Measurements from ENCODE around the gene MAGEA2B. TPM values are rescaled to one million over a fixed set of nuclear protein-coding genes. Genes with fewer than 3 reads are reported as not detected.
"Not testable (repeated sequence)": the region's sequence is repeated elsewhere in the genome, so short reads cannot be mapped to it uniquely, and the experiment has no call there.

The MAGEA2B gene
- total and polyA plus RNA-seq, 4 donors = not detected

DNA sequence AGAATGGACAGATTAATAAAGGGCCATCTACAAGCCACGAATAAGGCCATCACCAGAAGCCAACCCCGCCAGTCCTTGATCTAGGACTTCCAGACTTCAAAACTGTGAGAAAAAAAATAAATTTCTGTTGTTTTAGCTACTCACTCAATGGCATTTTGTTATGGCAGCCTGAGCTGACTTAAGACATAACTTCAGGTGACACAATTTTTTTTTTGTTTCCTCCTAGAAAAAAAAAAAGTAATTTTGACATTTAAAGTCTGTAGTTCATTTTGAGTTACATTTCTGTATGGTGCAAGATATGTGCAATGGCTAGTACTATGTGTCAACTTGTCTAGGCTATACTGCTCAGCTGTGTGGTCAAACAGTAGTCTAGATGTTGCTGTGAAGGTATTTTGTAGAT lies 44.5 kb downstream of the MAGEA2B start, which contains the start of gene CSAG3:
TSS of gene CSAG3 (plus strand) at position 301 of the 400 bp plus-strand sequence.
- not testable (repeated sequence) for H3K27me3 ChIP-seq (ENCODE audit: control insufficient read depth, insufficient read depth, low read length); H3K4me3 ChIP-seq (ENCODE audit: low read depth, low read length); H3K9me3 ChIP-seq (ENCODE audit: control insufficient read depth, insufficient read depth, low read length); H3K4me1 ChIP-seq (ENCODE audit: control insufficient read depth, insufficient read depth, low read length); H3K27ac ChIP-seq (ENCODE audit: low read depth, low read length); H3K36me3 ChIP-seq (ENCODE audit: control insufficient read depth, insufficient read depth, low read length); DNase-seq (ENCODE audit: low read depth in 4 of 6, low spot score in 6 of 6)
- WGBS (ENCODE audit: insufficient coverage) = no CpG with 5 or more reads among the region's 2 CpGs

DNA sequence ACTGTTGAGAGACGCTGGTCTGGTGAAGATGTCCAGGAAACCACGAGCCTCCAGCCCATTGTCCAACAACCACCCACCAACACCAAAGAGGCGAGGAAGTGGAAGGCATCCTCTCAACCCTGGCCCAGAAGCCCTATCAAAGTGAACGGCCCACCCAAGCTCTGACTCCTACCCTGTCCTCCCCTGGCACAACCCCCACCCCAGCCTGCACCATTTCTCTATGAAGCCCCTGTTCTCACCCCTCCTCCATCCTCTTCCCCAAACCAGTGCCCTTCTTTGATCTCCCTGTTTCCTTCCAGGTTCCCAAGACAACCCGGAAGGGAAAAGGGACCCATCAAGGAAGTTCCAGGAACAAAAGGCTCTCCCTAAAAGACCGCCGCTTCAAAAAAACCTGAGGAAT lies 45.1 kb downstream of the MAGEA2B start:
- not testable (repeated sequence) for H3K27ac ChIP-seq (ENCODE audit: low read depth, low read length); H3K9me3 ChIP-seq (ENCODE audit: control insufficient read depth, insufficient read depth, low read length); H3K36me3 ChIP-seq (ENCODE audit: control insufficient read depth, insufficient read depth, low read length); H3K27me3 ChIP-seq (ENCODE audit: control insufficient read depth, insufficient read depth, low read length); H3K4me1 ChIP-seq (ENCODE audit: control insufficient read depth, insufficient read depth, low read length); DNase-seq (ENCODE audit: low read depth in 4 of 6, low spot score in 6 of 6); H3K4me3 ChIP-seq (ENCODE audit: low read depth, low read length)
- no CpG with 5 or more reads among the region's 7 CpGs for WGBS (ENCODE audit: insufficient coverage)

DNA sequence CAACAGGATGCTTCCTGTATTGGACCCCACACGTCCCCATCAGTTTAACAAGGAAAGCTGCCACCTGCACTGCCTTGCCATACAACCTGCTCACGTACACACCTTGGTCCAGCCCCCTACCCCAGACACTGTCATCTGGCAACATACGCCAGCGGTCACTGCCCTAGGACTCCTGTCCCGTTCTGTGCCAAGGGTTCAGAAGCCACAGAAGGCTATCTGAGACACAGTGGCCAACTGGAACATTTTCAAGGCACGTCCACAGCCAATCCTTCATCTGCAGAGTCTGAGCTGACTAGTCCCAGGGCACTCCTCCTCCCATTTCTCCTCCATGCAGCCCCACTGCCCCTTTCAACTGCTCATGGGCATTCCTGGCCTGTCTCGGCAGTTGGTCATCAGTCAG lies 47.2 kb downstream of the MAGEA2B start:
- not testable (repeated sequence) for H3K36me3 ChIP-seq (ENCODE audit: control insufficient read depth, insufficient read depth, low read length); H3K4me1 ChIP-seq (ENCODE audit: control insufficient read depth, insufficient read depth, low read length); H3K27ac ChIP-seq (ENCODE audit: low read depth, low read length); H3K4me3 ChIP-seq (ENCODE audit: low read depth, low read length); H3K27me3 ChIP-seq (ENCODE audit: control insufficient read depth, insufficient read depth, low read length); H3K9me3 ChIP-seq (ENCODE audit: control insufficient read depth, insufficient read depth, low read length); DNase-seq (ENCODE audit: low read depth in 4 of 6, low spot score in 6 of 6)
- no CpG with 5 or more reads among the region's 7 CpGs for WGBS (ENCODE audit: insufficient coverage)

DNA sequence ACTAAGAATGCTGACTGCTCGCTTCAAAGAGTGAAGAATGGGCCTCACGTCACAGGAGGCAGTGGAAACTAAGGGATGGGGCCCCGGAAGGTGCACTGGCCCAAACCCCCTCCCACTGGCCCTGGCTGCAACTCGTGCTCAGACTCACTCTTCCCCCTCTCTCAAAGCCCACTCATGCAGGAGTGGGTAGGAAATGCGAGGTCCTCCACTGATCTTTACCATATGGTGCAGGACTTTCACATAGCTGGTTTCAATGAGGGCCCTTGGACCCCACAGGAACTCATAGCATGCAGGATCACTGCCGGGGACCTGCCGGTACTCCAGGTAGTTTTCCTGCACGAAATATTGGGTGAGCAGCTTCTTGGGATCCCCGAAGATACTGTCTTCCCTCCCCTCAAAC lies 52.1 kb downstream of the MAGEA2B start:
- not testable (repeated sequence) for DNase-seq (ENCODE audit: low read depth in 4 of 6, low spot score in 6 of 6); H3K36me3 ChIP-seq (ENCODE audit: control insufficient read depth, insufficient read depth, low read length); H3K27ac ChIP-seq (ENCODE audit: low read depth, low read length); H3K4me3 ChIP-seq (ENCODE audit: low read depth, low read length); H3K27me3 ChIP-seq (ENCODE audit: control insufficient read depth, insufficient read depth, low read length); H3K4me1 ChIP-seq (ENCODE audit: control insufficient read depth, insufficient read depth, low read length); H3K9me3 ChIP-seq (ENCODE audit: control insufficient read depth, insufficient read depth, low read length)
- 77% methylated on average over 5 of the region's 9 CpGs for WGBS (ENCODE audit: insufficient coverage)

Other genes with a start within 250 kb of the MAGEA2B start
- 10 to 100 TPM in 1 of 2 donors, 1 to 10 TPM in 1; 6.4 to 25.4 TPM for gene GABRQ, start 76.7 kb upstream of the MAGEA2B start, total RNA-seq
- gene GABRQ, start 76.7 kb upstream of the MAGEA2B start, polyA plus RNA-seq (ENCODE audit: insufficient read length in 2 of 2) = 10 to 100 TPM; 15.3 to 19.6 TPM
- gene MAGEA3, start 15.8 kb upstream of the MAGEA2B start, total RNA-seq = not detected
- gene MAGEA3, start 15.8 kb upstream of the MAGEA2B start, polyA plus RNA-seq (ENCODE audit: insufficient read length in 2 of 2) = not detected
- not detected for gene CSAG2, start 5.4 kb upstream of the MAGEA2B start, total RNA-seq
- gene CSAG2, start 5.4 kb upstream of the MAGEA2B start, polyA plus RNA-seq (ENCODE audit: insufficient read length in 2 of 2) = not detected
- under 1 TPM in 1 of 2 donors, not detected in 1; 0.33 TPM for gene CSAG1, start 19.1 kb downstream of the MAGEA2B start, total RNA-seq
- gene CSAG1, start 19.1 kb downstream of the MAGEA2B start, polyA plus RNA-seq (ENCODE audit: insufficient read length in 2 of 2) = not detected
- gene MAGEA12, start 19.1 kb downstream of the MAGEA2B start, total RNA-seq = not detected
- gene MAGEA12, start 19.1 kb downstream of the MAGEA2B start, polyA plus RNA-seq (ENCODE audit: insufficient read length in 2 of 2) = under 1 TPM in 1 of 2 donors, not detected in 1; 0.12 TPM
- gene MAGEA2, start 39.2 kb downstream of the MAGEA2B start, total RNA-seq = not detected
- not detected for gene MAGEA2, start 39.2 kb downstream of the MAGEA2B start, polyA plus RNA-seq (ENCODE audit: insufficient read length in 2 of 2)
- not detected for gene CSAG3, start 44.6 kb downstream of the MAGEA2B start, total RNA-seq
- gene CSAG3, start 44.6 kb downstream of the MAGEA2B start, polyA plus RNA-seq (ENCODE audit: insufficient read length in 2 of 2) = not detected
- not detected for gene MAGEA6, start 55.1 kb downstream of the MAGEA2B start, total RNA-seq
- gene MAGEA6, start 55.1 kb downstream of the MAGEA2B start, polyA plus RNA-seq (ENCODE audit: insufficient read length in 2 of 2) = not detected
- gene CETN2, start 116.1 kb downstream of the MAGEA2B start, total RNA-seq = 100 to 1,000 TPM in 1 of 2 donors, 10 to 100 TPM in 1; 34.1 to 129 TPM
- 10 to 100 TPM; 77.5 to 99.1 TPM for gene CETN2, start 116.1 kb downstream of the MAGEA2B start, polyA plus RNA-seq (ENCODE audit: insufficient read length in 2 of 2)
- 10 to 100 TPM; 18.0 to 19.1 TPM for gene NSDHL, start 116.4 kb downstream of the MAGEA2B start, total RNA-seq
- 10 to 100 TPM; 38.4 to 49.5 TPM for gene NSDHL, start 116.4 kb downstream of the MAGEA2B start, polyA plus RNA-seq (ENCODE audit: insufficient read length in 2 of 2)
- gene ZNF185, start 183.4 kb downstream of the MAGEA2B start, total RNA-seq = 1 to 10 TPM; 3.7 to 8.9 TPM
- 1 to 10 TPM; 6.4 to 8.5 TPM for gene ZNF185, start 183.4 kb downstream of the MAGEA2B start, polyA plus RNA-seq (ENCODE audit: insufficient read length in 2 of 2)

Data from spinal cord (tissue), 10 donors.